H1 (cell line): ENCODE measurements around the gene ZNF415. TPM values are rescaled to one million over a fixed set of nuclear protein-coding genes. Genes with fewer than 3 reads are reported as not detected.

Source experiments
- CTCF ChIA-PET: fragments of 300-600 bp; sonication (Branson Sonifier 250); formaldehyde crosslinking; loops from one replicate; lab custom pipeline; 2021; ENCODE audit not compliant: partially characterized antibody; lab: Charles Lee
- POLR2A ChIA-PET: fragments of 300-600 bp; sonication (Branson Sonifier 250); formaldehyde crosslinking; loops from one replicate; lab custom pipeline; 2021; ENCODE audit warnings: inconsistent platforms; ENCODE audit not compliant: partially characterized antibody; lab: Charles Lee
- DNase-seq, 2 experiments: peaks; one replicate each; pipeline versions ENCODE4 v3.0.0 to v3.0.0-alpha.2; 2010 to 2022; ENCODE audit warnings: low spot score in 2 of 2, low read depth in 1 of 2, mixed read lengths in 1 of 2
- FAIRE-seq: peaks from 2 replicates; lab custom pipeline; 2011; peaks lifted over from hg19 to GRCh38; lab: Jason Lieb, UNC
- H2AFZ ChIP-seq: 2 replicates; pipeline ENCODE4 v1.8.1; 2012; ENCODE audit warnings: low read length, inconsistent platforms
- H2AK5ac ChIP-seq: 2 replicates; pipeline ENCODE4 v1.6.1; 2013; ENCODE audit warnings: low read depth, low read length
- H2BK120ac ChIP-seq: replicated peaks from 2 replicates; pipeline ENCODE3; 2013; ENCODE audit warnings: low read depth, low read length, inconsistent platforms
- H2BK12ac ChIP-seq: 2 replicates; pipeline ENCODE4 v1.6.1; 2013; ENCODE audit warnings: low read depth, low read length
- H2BK15ac ChIP-seq: 2 replicates; pipeline ENCODE4 v1.6.1; 2013; ENCODE audit warnings: low read length
- H2BK20ac ChIP-seq: 2 replicates; pipeline ENCODE4 v1.6.1; 2013; ENCODE audit warnings: low read length
- H2BK5ac ChIP-seq: 2 replicates; pipeline ENCODE4 v1.6.1; 2013; ENCODE audit warnings: low read depth, low read length
- H3K14ac ChIP-seq: 2 replicates; pipeline ENCODE4 v1.6.1; 2013; ENCODE audit warnings: inconsistent platforms; ENCODE audit not compliant: insufficient read length
- H3K18ac ChIP-seq: 2 replicates; pipeline ENCODE4 v1.6.1; 2013; ENCODE audit warnings: low read length; ENCODE audit errors: extremely low read depth
- H3K23ac ChIP-seq: 2 replicates; pipeline ENCODE4 v1.6.1; 2013; ENCODE audit warnings: inconsistent platforms; ENCODE audit not compliant: insufficient read length
- H3K23me2 ChIP-seq: 2 replicates; pipeline ENCODE4 v1.6.1; 2013; ENCODE audit warnings: low read depth, low read length
- H3K27ac ChIP-seq: 2 replicates; pipeline ENCODE4 v1.6.1; 2011; ENCODE audit warnings: low read depth, low read length, inconsistent platforms
- H3K27me3 ChIP-seq, 4 experiments: replicated peaks in 1 of 4; 1 replicate in 1 of 4; 2 replicates in 3 of 4; pipeline versions ENCODE4 v1.6.1 to v1.8.1; 2011 to 2013; ENCODE audit warnings: low read length in 3 of 4, mild to moderate bottlenecking in 3 of 4, inconsistent platforms in 2 of 4, mixed read lengths in 2 of 4, moderate library complexity in 1 of 4; ENCODE audit not compliant: control insufficient read depth in 3 of 4, insufficient read depth in 3 of 4; ENCODE audit errors: extremely low read depth in 1 of 4
- H3K36me3 ChIP-seq, 4 experiments: 2 replicates each; pipeline versions ENCODE4 v1.6.1 to v1.8.1; 2011 to 2013; ENCODE audit warnings: mild to moderate bottlenecking in 4 of 4, low read length in 3 of 4, moderate library complexity in 2 of 4, control low read depth in 1 of 4, inconsistent platforms in 1 of 4; ENCODE audit not compliant: insufficient read depth in 4 of 4, control insufficient read depth in 2 of 4
- H3K4ac ChIP-seq: replicated peaks from 2 replicates; pipeline ENCODE3; 2013; ENCODE audit warnings: low read length, low read depth, mixed read lengths, inconsistent platforms; ENCODE audit not compliant: insufficient read length
- H3K4me1 ChIP-seq, 4 experiments: replicated peaks in 1 of 4; 1 replicate in 1 of 4; 2 replicates in 3 of 4; pipeline versions ENCODE4 v1.6.1 to v1.8.1; 2011 to 2013; ENCODE audit warnings: low read length in 3 of 4, inconsistent platforms in 2 of 4, mixed read lengths in 1 of 4; ENCODE audit not compliant: insufficient read depth in 4 of 4, control insufficient read depth in 3 of 4
- H3K4me2 ChIP-seq, 2 experiments: 2 replicates each; pipeline versions ENCODE4 v1.6.1 to v1.8.1; 2011 to 2013; ENCODE audit warnings: low read depth in 2 of 2, low read length in 2 of 2, control low read depth in 1 of 2, inconsistent platforms in 1 of 2, mild to moderate bottlenecking in 1 of 2; ENCODE audit not compliant: insufficient read depth in 1 of 2
- H3K4me3 ChIP-seq, 4 experiments: fragments of 200-600, 300-600 bp in 1 of 4; sonication (generic), shearing (Covaris generic), sonication (Bioruptor Twin) in 1 of 4; 2 replicates each; pipeline versions ENCODE4 v1.5.1 to v1.8.1; 2011 to 2016; ENCODE audit warnings: low read length in 4 of 4, low read depth in 3 of 4, control low read depth in 2 of 4, inconsistent platforms in 2 of 4, mild to moderate bottlenecking in 2 of 4, mixed read lengths in 1 of 4, moderate library complexity in 1 of 4; ENCODE audit not compliant: insufficient read depth in 2 of 4; ENCODE audit errors: extremely low read depth in 1 of 4
- H3K56ac ChIP-seq: replicated peaks from 2 replicates; pipeline ENCODE3; 2013; ENCODE audit warnings: low read depth, mild to moderate bottlenecking, mixed read lengths, low read length, inconsistent platforms; ENCODE audit not compliant: insufficient read length
- H3K79me1 ChIP-seq: 2 replicates; pipeline ENCODE4 v1.6.1; 2013; ENCODE audit warnings: low read depth, low read length, control low read depth
- H3K79me2 ChIP-seq, 2 experiments: 2 replicates each; pipeline versions ENCODE4 v1.6.1 to v1.8.1; 2012 to 2013; ENCODE audit warnings: low read length in 2 of 2, mild to moderate bottlenecking in 2 of 2, inconsistent platforms in 1 of 2; ENCODE audit not compliant: insufficient read depth in 2 of 2, control insufficient read depth in 1 of 2
- H3K9ac ChIP-seq, 4 experiments: replicated peaks in 1 of 4; 1 replicate in 1 of 4; 2 replicates in 3 of 4; pipeline versions ENCODE4 v1.6.1 to v1.8.1; 2011 to 2013; ENCODE audit warnings: low read depth in 3 of 4, low read length in 3 of 4, control low read depth in 2 of 4, mild to moderate bottlenecking in 2 of 4, moderate library complexity in 2 of 4, inconsistent platforms in 1 of 4; ENCODE audit errors: extremely low read depth in 1 of 4
- H3K9me3 ChIP-seq, 2 experiments: 2 replicates each; pipeline versions ENCODE4 v1.6.1 to v1.8.1; 2012 to 2013; ENCODE audit warnings: mild to moderate bottlenecking in 2 of 2, moderate library complexity in 2 of 2, control low read depth in 1 of 2, inconsistent platforms in 1 of 2, low read depth in 1 of 2, low read length in 1 of 2, mixed read lengths in 1 of 2; ENCODE audit not compliant: insufficient read depth in 2 of 2
- H4K20me1 ChIP-seq, 2 experiments: replicated peaks in 1 of 2; 2 replicates each; pipeline versions ENCODE3 to v1.8.1; 2011 to 2013; ENCODE audit warnings: inconsistent platforms in 2 of 2, low read length in 2 of 2, mild to moderate bottlenecking in 1 of 2; ENCODE audit not compliant: insufficient read depth in 2 of 2, control insufficient read depth in 1 of 2
- H4K5ac ChIP-seq: 2 replicates; pipeline ENCODE4 v1.6.1; 2013; ENCODE audit warnings: low read length, low read depth, mixed read lengths, inconsistent platforms; ENCODE audit not compliant: insufficient read length
- H4K8ac ChIP-seq: 2 replicates; pipeline ENCODE4 v1.8.0; 2013; ENCODE audit warnings: mild to moderate bottlenecking, moderate library complexity, low read length, inconsistent platforms; ENCODE audit not compliant: insufficient read depth; ENCODE audit errors: extremely low read depth
- H4K91ac ChIP-seq: replicated peaks from 2 replicates; pipeline ENCODE3; 2013; ENCODE audit warnings: low read length, mixed read lengths, inconsistent platforms; ENCODE audit not compliant: insufficient read length
- CTCF ChIP-seq, 3 experiments: IDR thresholded peaks; 1 replicate in 2 of 3; 2 replicates in 1 of 3; pipeline versions ENCODE4 v1.5.1 to v1.6.1; 2011; ENCODE audit warnings: low read length in 3 of 3, mild to moderate bottlenecking in 3 of 3, inconsistent platforms in 2 of 3, low read depth in 1 of 3, moderate library complexity in 1 of 3; ENCODE audit not compliant: insufficient read depth in 1 of 3; ENCODE audit errors: control extremely low read depth in 1 of 3
- MAFK ChIP-seq: IDR thresholded peaks from 2 replicates; pipeline ENCODE4 v1.6.1; 2012; ENCODE audit warnings: low read depth, mild to moderate bottlenecking, improper control_type of control experiment, low read length
- POLR2A ChIP-seq, 2 experiments: IDR thresholded peaks; 1 replicate in 1 of 2; 2 replicates in 1 of 2; pipeline ENCODE4 v1.6.1; 2011; ENCODE audit warnings: low read depth in 2 of 2, low read length in 2 of 2, mild to moderate bottlenecking in 2 of 2; ENCODE audit errors: control extremely low read depth in 1 of 2
- POU5F1 ChIP-seq: IDR thresholded peaks from 2 replicates; pipeline ENCODE4 v1.6.1; 2011; ENCODE audit warnings: low read depth, mild to moderate bottlenecking, low read length, moderate library complexity
- SAP30 ChIP-seq: fragments of 300-600 bp; sonication (generic); IDR thresholded peaks from 2 replicates; pipeline ENCODE4 v1.7.1; 2012; ENCODE audit warnings: low read length, moderate library complexity, mild to moderate bottlenecking, inconsistent platforms; ENCODE audit not compliant: insufficient read depth, insufficient replicate concordance
- SIRT6 ChIP-seq: IDR thresholded peaks from one replicate; pipeline ENCODE4 v1.7.1; 2012; ENCODE audit warnings: low read length, inconsistent platforms
- ZNF274 ChIP-seq: IDR thresholded peaks from 2 replicates; pipeline ENCODE4 v1.7.0; 2012; ENCODE audit warnings: low read length, borderline replicate concordance; ENCODE audit errors: extremely low read depth
- WGBS, 2 experiments: shearing (Covaris generic) in 1 of 2; methylation state at CpG; one replicate each; pipeline versions ENCODE4 v1.1.6 to v1.1.7; 2013 to 2015; ENCODE audit warnings: low lambda C conversion rate in 2 of 2, mixed read lengths in 2 of 2, inconsistent platforms in 1 of 2, low coverage in 1 of 2, missing lambda C conversion rate in 1 of 2; ENCODE audit not compliant: insufficient replicate concordance in 2 of 2, insufficient coverage in 1 of 2, insufficient read length in 1 of 2; ENCODE audit errors: extremely low coverage in 1 of 2, missing lambda C conversion rate in 1 of 2; 5-methylcytosine and 5-hydroxymethylcytosine counted together
- polyA plus RNA-seq, 7 experiments: library from polyadenylated mRNA; depleted of rRNA in 3 of 7; stranded (reverse) in 5 of 7; unstranded in 2 of 7; fragments of >200 nt in 5 of 7; fragments of 200-250 nt in 2 of 7; gene quantifications; 1 replicate in 5 of 7; 2 replicates in 1 of 7; 4 replicates in 1 of 7; pipeline versions ENCODE4 v1.2.1 to v1.2.3, GENCODE V29; 2011 to 2013; ENCODE audit warnings: missing spikeins in 2 of 7, mixed read lengths in 2 of 7
- total RNA-seq: library from RNA; stranded (reverse); fragmentation: NEBNext Ultra II Directional; extraction: Animal tissue kit (Norgen Biotek cat#: 25700); gene quantifications from 2 replicates; pipeline ENCODE4 v1.2.1, GENCODE V29; 2021

Gene ZNF415
- total and polyA plus RNA-seq, 2 of the 8 experiments (the other 6 are each of a cell fraction or from before 2014, with no cell fraction given): 5.8 to 9.7 TPM

- no peaks in the 10 kb centered on the region for H3K23me2 ChIP-seq
- CTCF ChIA-PET: interaction anchor here (0.6 kb wide), 1 partner anchor 631 kb away, joined by 4 read pairs; no protein-coding TSS in a partner anchor
- no peak overlapping the region for H2AK5ac ChIP-seq
- FAIRE-seq (no peak), DNase-seq (no peak)
- H3K4me3 ChIP-seq: no peak overlapping the region
- no peak overlapping the region for H2BK15ac ChIP-seq
- H4K20me1 ChIP-seq: no peaks in the 10 kb centered on the region
- H3K79me2 ChIP-seq: no peaks in the 10 kb centered on the region
- no peak overlapping the region for H2AFZ ChIP-seq
- H3K56ac ChIP-seq: no peak overlapping the region
- no peak overlapping the region for H3K18ac ChIP-seq
- H3K4ac ChIP-seq: no peak overlapping the region
- H3K4me2 ChIP-seq: no peak overlapping the region
- H3K79me1 ChIP-seq: no peaks in the 10 kb centered on the region
- no peak overlapping the region for H3K27ac ChIP-seq
- H2BK12ac ChIP-seq: no peak overlapping the region
- no peak overlapping the region for H3K14ac ChIP-seq
- H3K9me3 ChIP-seq: peaks cover 34 to 46% of the 10 kb centered on the region in 2 experiments
- no peak overlapping the region for H4K8ac ChIP-seq
- WGBS, 2 experiments: 89% methylated on average over 3 of the region's 3 CpGs; no CpG with 5 or more reads in 1 of the 2 experiments
- H3K36me3 ChIP-seq: peaks cover 0 to 20% (median 6%) of the 10 kb centered on the region in 4 experiments; a peak in 4 of 8 replicates
- no peaks in the 10 kb centered on the region for H3K27me3 ChIP-seq
- H3K4me1 ChIP-seq: no peaks in the 10 kb centered on the region
- H4K91ac ChIP-seq: no peak overlapping the region
- H2BK20ac ChIP-seq: no peak overlapping the region
- no peak overlapping the region for H4K5ac ChIP-seq
- no peak overlapping the region for H2BK120ac ChIP-seq
- no peak overlapping the region for H3K9ac ChIP-seq
- POLR2A ChIA-PET: no interaction called here
- no peak overlapping the region for H2BK5ac ChIP-seq
- TF ChIP-seq POLR2A (IDR thresholded peaks at IDR 0.05; ENCODE audit: control extremely low read depth in 1 of 2, low read depth in 2 of 2, low read length in 2 of 2): no peak
- TF ChIP-seq POU5F1: no peak
- TF ChIP-seq SAP30: no peak
- TF ChIP-seq MAFK: no peak
- no peak for TF ChIP-seq CTCF (IDR thresholded peaks at IDR 0.05; ENCODE audit: control extremely low read depth in 1 of 3, insufficient read depth in 1 of 3, low read depth in 1 of 3, low read length in 3 of 3)
- TF ChIP-seq ZNF274: peak; percentile 93
- TF ChIP-seq SIRT6: no peak
- H3K23ac ChIP-seq: no peak overlapping the region
Observed at GRCh38 chr19:53165691-53166091, 33.0 kb upstream of the ZNF415 start.
